DOHH2 (cell line): ENCODE data around the gene LRRC8E.

ENCODE experiments used
- CTCF ChIP-seq: fragments of 200-600 bp; sonication (generic); IDR thresholded peaks from one replicate; pipeline ENCODE4 v1.5.1; 2014; ENCODE audit warnings: antibody characterized with exemption, mild to moderate bottlenecking, low read depth, low read length; ENCODE audit not compliant: poor library complexity, severe bottlenecking
- EZH2phosphoT487 ChIP-seq: fragments of 200-600 bp; sonication (generic); IDR thresholded peaks from 2 replicates; pipeline ENCODE4 v1.6.1; 2017; ENCODE audit warnings: borderline replicate concordance, mild to moderate bottlenecking, antibody characterized with exemption, low read length, moderate library complexity, mixed read lengths

GRCh38 chr19:7927605-7928333 is 39.5 kb downstream of the LRRC8E start:
- TF ChIP-seq EZH2phosphoT487 (no peak), CTCF (no peak)
